GM12873 (cell line): ENCODE data around the gene DLGAP1.

Experiments
- TF ChIP-seq, protein P1 (sequence below): IDR thresholded peaks from 2 replicates; pipeline ENCODE4 v1.5.1; 2012; ENCODE audit warnings: low read depth, mild to moderate bottlenecking, moderate library complexity, low read length, control low read depth; ENCODE audit not compliant: insufficient read depth; ENCODE audit errors: missing control alignments

Gene DLGAP1

DNA sequence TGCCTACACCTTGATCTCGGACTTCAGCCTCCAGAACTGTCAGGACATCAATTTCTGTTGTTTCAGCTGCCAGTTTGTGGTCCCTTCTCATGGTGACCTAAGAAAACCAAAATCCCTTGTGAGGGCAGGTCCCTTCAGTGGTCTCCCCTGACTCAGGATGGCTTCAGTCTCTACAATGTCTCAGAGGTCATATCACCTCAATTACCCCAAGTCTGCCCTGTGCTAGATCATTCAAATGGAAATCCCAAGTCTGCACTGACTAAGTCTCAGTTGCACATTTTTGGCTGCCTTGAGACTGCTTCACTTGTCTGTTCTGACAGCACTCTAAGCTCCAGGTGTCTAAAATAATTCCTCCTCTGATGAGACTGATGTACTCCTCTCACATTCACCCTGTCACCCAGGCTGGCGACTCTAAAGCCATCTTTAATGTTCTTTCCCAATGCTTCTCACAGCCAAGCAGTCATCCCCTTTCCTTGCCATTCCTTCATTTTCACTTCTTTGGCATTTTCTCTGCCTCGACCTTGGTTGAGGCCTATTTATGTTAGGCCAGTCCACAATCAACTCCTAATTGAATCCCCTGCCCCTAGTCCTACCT lies 470.8 kb downstream of the DLGAP1 start:
- TF ChIP-seq, protein P1, sequence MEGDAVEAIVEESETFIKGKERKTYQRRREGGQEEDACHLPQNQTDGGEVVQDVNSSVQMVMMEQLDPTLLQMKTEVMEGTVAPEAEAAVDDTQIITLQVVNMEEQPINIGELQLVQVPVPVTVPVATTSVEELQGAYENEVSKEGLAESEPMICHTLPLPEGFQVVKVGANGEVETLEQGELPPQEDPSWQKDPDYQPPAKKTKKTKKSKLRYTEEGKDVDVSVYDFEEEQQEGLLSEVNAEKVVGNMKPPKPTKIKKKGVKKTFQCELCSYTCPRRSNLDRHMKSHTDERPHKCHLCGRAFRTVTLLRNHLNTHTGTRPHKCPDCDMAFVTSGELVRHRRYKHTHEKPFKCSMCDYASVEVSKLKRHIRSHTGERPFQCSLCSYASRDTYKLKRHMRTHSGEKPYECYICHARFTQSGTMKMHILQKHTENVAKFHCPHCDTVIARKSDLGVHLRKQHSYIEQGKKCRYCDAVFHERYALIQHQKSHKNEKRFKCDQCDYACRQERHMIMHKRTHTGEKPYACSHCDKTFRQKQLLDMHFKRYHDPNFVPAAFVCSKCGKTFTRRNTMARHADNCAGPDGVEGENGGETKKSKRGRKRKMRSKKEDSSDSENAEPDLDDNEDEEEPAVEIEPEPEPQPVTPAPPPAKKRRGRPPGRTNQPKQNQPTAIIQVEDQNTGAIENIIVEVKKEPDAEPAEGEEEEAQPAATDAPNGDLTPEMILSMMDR = no peak

DNA sequence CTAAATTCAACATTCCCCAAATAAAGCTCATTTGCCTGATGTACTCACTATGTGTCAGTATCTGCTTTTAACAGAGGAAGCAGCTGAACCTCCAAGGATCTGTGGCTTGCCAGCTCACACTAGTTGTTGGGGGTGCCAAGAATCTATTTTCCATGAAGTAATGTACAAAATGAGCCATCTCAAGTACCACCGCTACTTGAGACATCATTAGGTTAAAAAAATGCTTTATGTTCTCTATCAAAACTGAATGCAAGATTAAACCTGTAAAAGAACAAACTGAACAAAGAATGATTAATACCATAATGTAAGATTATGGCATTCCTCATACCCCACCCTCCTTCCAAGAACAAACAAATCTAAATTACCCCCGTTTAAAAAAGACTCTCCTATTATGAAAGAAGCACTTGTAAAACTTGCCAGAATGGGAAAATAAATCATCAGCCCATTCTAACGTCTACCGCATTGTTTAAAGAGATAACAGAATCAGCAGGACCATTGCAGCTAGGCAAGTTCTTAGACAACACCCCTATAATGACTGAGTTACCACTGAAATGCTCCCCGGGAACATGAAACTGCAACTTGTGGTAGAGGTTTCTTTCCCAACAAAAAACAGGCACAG lies 471.6 kb downstream of the DLGAP1 start:
- TF ChIP-seq, protein P1 = no peak

DNA sequence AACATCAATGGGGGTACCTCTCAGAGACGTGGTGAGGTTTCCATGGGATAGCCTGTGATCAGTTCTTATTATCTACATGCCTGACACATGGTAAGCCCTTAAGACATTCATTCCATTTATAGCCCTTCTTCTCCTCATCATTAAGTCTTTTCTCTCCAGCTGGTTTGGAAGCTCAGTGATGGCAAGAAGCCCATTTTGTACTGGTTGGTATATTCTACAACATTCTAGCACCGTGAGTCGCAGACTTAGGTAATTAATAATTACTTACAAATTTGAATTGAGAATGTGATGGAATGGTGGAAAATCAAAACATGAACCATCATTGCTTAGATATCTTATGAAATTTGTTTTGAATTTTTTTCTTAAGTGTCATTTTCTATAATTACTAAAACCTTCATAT lies 472.6 kb downstream of the DLGAP1 start:
- TF ChIP-seq, protein P1 = no peak

DNA sequence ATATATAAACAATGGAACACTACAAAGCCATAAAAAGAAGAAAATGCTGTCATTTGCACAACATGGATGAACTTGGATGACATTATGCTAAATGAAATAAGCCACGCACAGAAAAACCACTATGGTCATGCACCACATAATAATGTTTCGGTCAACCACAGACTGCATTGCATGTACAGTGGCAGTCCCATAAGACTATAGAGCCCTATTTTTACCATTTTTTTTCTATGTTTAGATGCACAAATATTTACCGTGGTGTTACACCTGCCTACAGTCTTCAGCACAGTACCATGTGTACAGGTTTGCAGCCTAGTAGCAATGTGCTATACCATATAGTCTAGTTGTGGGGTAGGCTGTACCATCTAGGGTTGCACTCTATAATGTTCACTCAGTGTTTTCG lies 476.1 kb downstream of the DLGAP1 start:
- TF ChIP-seq, protein P1 = no peak

DNA sequence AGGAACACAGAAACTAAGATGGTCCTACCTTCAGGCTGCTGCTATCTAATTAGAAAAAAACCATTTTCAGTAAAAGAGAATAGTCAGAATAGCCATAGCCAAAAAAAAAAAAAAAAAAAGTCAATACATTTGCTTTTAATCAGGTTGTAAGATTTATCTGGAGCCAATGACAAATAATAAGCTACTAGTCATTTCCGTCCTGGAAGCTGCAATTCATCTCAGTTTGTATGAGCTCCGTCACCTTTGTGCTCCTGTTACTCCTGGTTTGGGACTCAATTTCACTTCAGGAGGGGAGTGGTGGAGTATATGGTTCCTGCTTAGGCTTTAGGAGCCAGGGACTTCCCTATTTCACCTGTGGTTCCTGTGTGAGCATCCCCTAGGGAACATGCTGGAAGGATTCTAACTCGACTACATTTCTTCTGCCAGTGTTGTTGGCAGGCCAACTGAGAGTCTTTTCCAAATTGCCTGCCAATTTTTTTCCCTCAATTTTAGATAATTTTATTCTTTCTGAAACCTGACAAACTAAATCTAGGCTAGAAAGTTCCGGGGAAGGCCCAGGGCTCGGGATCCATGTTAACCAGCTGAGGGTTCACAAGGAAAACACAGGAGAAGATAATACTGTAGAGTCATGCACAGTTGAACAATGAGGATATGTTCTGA lies 481.8 kb downstream of the DLGAP1 start:
- TF ChIP-seq, protein P1 = no peak

DNA sequence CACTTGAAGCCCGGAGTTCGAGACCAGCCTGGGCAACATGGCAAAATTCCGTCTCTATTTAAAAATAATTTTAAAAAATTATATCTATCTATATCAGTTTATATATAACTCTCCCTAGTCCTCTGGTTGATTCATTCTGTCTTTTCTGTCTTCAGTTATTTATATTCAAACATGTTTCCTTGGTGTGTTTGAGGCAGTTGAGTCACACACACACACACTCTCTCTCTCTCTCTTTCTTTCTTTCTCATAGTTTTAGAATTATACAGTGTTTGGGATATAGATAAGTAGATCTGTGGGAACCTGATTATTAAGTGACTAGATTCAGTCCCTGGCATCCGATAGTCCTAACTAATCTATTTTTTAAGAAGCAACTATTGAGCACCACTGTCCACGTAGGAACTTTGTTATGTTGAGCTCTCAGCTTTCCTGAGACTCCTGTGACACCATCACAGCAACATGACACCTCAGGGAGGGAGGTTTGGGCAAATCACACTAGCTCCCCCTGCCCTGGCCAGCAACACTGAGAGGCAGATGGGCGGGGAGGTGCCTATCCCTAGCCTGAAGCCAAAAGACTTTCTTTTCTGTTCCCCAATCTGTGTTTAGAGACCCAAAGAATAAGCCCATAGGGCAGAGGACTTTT lies 482.7 kb downstream of the DLGAP1 start:
- TF ChIP-seq, protein P1 = no peak

DNA sequence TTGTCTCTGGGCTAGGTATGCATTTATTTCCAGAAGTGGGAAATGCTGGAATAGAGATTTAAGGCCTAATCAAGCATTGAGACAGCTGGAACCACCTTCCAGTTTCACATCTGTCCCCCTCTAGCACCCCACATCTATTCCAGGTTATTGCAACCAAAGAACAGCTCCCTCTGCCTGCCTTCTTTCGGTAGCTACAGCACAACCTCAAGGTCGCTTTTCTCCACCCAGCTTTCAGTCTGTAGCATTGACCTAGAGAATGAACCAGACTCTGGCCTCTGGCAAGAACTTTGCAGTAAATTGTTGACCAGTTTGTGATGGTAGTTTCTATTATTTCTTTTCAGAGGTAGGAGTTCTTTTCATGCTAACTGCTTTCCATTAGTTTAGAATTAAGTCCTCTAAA lies 484.2 kb downstream of the DLGAP1 start:
- TF ChIP-seq, protein P1 = no peak
